GM06990 (cell line): ENCODE data around the gene FAM174C.

Experiments
- DNase-seq: peaks from one replicate; pipeline ENCODE4 v3.0.0-alpha.2; 2011; ENCODE audit not compliant: insufficient read length; ENCODE audit errors: extremely low read depth
- H3K27me3 ChIP-seq: replicated peaks from 2 replicates; pipeline ENCODE4 v1.6.0; 2011; ENCODE audit warnings: low read length; ENCODE audit not compliant: control insufficient read depth, insufficient read depth
- H3K36me3 ChIP-seq: 2 replicates; pipeline ENCODE4 v1.5.1; 2011; ENCODE audit warnings: low read length; ENCODE audit not compliant: control insufficient read depth, insufficient read depth
- H3K4me3 ChIP-seq: replicated peaks from 2 replicates; pipeline ENCODE4 v1.5.1; 2011; ENCODE audit warnings: low read depth, mild to moderate bottlenecking, control low read depth, low read length
- CTCF ChIP-seq: IDR thresholded peaks from 2 replicates; pipeline ENCODE4 v1.5.1; 2011; ENCODE audit warnings: low read length, control low read depth, mild to moderate bottlenecking, inconsistent platforms; ENCODE audit not compliant: insufficient read depth, poor library complexity, severe bottlenecking

FAM174C gene

GRCh38 chr19:1233115-1233667, 42.1 kb upstream of the FAM174C start:
- no peak for DNase-seq
- no peaks in the 10 kb centered on the region for H3K27me3 ChIP-seq
- no peak for TF ChIP-seq CTCF
- H3K36me3 ChIP-seq: no peaks in the 10 kb centered on the region
- no peak overlapping the region for H3K4me3 ChIP-seq

GRCh38 chr19:1234051-1234954, 41.0 kb upstream of the FAM174C start:
- no peak overlapping the region for H3K4me3 ChIP-seq
- H3K36me3 ChIP-seq: no peaks in the 10 kb centered on the region
- no peaks in the 10 kb centered on the region for H3K27me3 ChIP-seq
- TF ChIP-seq CTCF: no peak
- no peak for DNase-seq

GRCh38 chr19:1234955-1235380, 40.4 kb upstream of the FAM174C start:
- no peak for DNase-seq
- Histone ChIP-seq H3K36me3 (no peaks in the 10 kb centered on the region), H3K27me3 (no peaks in the 10 kb centered on the region), H3K4me3 (no peak overlapping the region)
- no peak for TF ChIP-seq CTCF

GRCh38 chr19:1235625-1236538, 39.4 kb upstream of the FAM174C start:
- Histone ChIP-seq H3K27me3 (no peaks in the 10 kb centered on the region), H3K4me3 (no peak overlapping the region), H3K36me3 (no peaks in the 10 kb centered on the region)
- DNase-seq: no peak
- TF ChIP-seq CTCF: no peak

GRCh38 chr19:1236576-1236975, 38.8 kb upstream of the FAM174C start:
- no peak for DNase-seq
- no peak for TF ChIP-seq CTCF
- H3K4me3 ChIP-seq: no peak overlapping the region
- no peaks in the 10 kb centered on the region for H3K36me3 ChIP-seq
- no peaks in the 10 kb centered on the region for H3K27me3 ChIP-seq
